H1 (cell line): ENCODE measurements around the gene SLC9A4. TPM values are rescaled to one million over a fixed set of nuclear protein-coding genes. Genes with fewer than 3 reads are reported as not detected.

Experiments
- CTCF ChIA-PET: fragments of 300-600 bp; sonication (Branson Sonifier 250); formaldehyde crosslinking; loops from one replicate; lab custom pipeline; 2021; ENCODE audit not compliant: partially characterized antibody; lab: Charles Lee
- POLR2A ChIA-PET: fragments of 300-600 bp; sonication (Branson Sonifier 250); formaldehyde crosslinking; loops from one replicate; lab custom pipeline; 2021; ENCODE audit warnings: inconsistent platforms; ENCODE audit not compliant: partially characterized antibody; lab: Charles Lee
- DNase-seq, 2 experiments: peaks; one replicate each; pipeline versions ENCODE4 v3.0.0 to v3.0.0-alpha.2; 2010 to 2022; ENCODE audit warnings: low spot score in 2 of 2, low read depth in 1 of 2, mixed read lengths in 1 of 2
- FAIRE-seq: peaks from 2 replicates; lab custom pipeline; 2011; peaks lifted over from hg19 to GRCh38; lab: Jason Lieb, UNC
- H2AFZ ChIP-seq: 2 replicates; pipeline ENCODE4 v1.8.1; 2012; ENCODE audit warnings: low read length, inconsistent platforms
- H2AK5ac ChIP-seq: 2 replicates; pipeline ENCODE4 v1.6.1; 2013; ENCODE audit warnings: low read depth, low read length
- H2BK120ac ChIP-seq: replicated peaks from 2 replicates; pipeline ENCODE3; 2013; ENCODE audit warnings: low read depth, low read length, inconsistent platforms
- H2BK12ac ChIP-seq: 2 replicates; pipeline ENCODE4 v1.6.1; 2013; ENCODE audit warnings: low read depth, low read length
- H2BK15ac ChIP-seq: 2 replicates; pipeline ENCODE4 v1.6.1; 2013; ENCODE audit warnings: low read length
- H2BK20ac ChIP-seq: 2 replicates; pipeline ENCODE4 v1.6.1; 2013; ENCODE audit warnings: low read length
- H2BK5ac ChIP-seq: 2 replicates; pipeline ENCODE4 v1.6.1; 2013; ENCODE audit warnings: low read depth, low read length
- H3K14ac ChIP-seq: 2 replicates; pipeline ENCODE4 v1.6.1; 2013; ENCODE audit warnings: inconsistent platforms; ENCODE audit not compliant: insufficient read length
- H3K18ac ChIP-seq: 2 replicates; pipeline ENCODE4 v1.6.1; 2013; ENCODE audit warnings: low read length; ENCODE audit errors: extremely low read depth
- H3K23ac ChIP-seq: 2 replicates; pipeline ENCODE4 v1.6.1; 2013; ENCODE audit warnings: inconsistent platforms; ENCODE audit not compliant: insufficient read length
- H3K23me2 ChIP-seq: 2 replicates; pipeline ENCODE4 v1.6.1; 2013; ENCODE audit warnings: low read depth, low read length
- H3K27ac ChIP-seq: 2 replicates; pipeline ENCODE4 v1.6.1; 2011; ENCODE audit warnings: low read depth, low read length, inconsistent platforms
- H3K27me3 ChIP-seq, 4 experiments: replicated peaks in 1 of 4; 1 replicate in 1 of 4; 2 replicates in 3 of 4; pipeline versions ENCODE4 v1.6.1 to v1.8.1; 2011 to 2013; ENCODE audit warnings: low read length in 3 of 4, mild to moderate bottlenecking in 3 of 4, inconsistent platforms in 2 of 4, mixed read lengths in 2 of 4, moderate library complexity in 1 of 4; ENCODE audit not compliant: control insufficient read depth in 3 of 4, insufficient read depth in 3 of 4; ENCODE audit errors: extremely low read depth in 1 of 4
- H3K36me3 ChIP-seq, 4 experiments: 2 replicates each; pipeline versions ENCODE4 v1.6.1 to v1.8.1; 2011 to 2013; ENCODE audit warnings: mild to moderate bottlenecking in 4 of 4, low read length in 3 of 4, moderate library complexity in 2 of 4, control low read depth in 1 of 4, inconsistent platforms in 1 of 4; ENCODE audit not compliant: insufficient read depth in 4 of 4, control insufficient read depth in 2 of 4
- H3K4ac ChIP-seq: replicated peaks from 2 replicates; pipeline ENCODE3; 2013; ENCODE audit warnings: low read length, low read depth, mixed read lengths, inconsistent platforms; ENCODE audit not compliant: insufficient read length
- H3K4me1 ChIP-seq, 4 experiments: replicated peaks in 1 of 4; 1 replicate in 1 of 4; 2 replicates in 3 of 4; pipeline versions ENCODE4 v1.6.1 to v1.8.1; 2011 to 2013; ENCODE audit warnings: low read length in 3 of 4, inconsistent platforms in 2 of 4, mixed read lengths in 1 of 4; ENCODE audit not compliant: insufficient read depth in 4 of 4, control insufficient read depth in 3 of 4
- H3K4me2 ChIP-seq, 2 experiments: 2 replicates each; pipeline versions ENCODE4 v1.6.1 to v1.8.1; 2011 to 2013; ENCODE audit warnings: low read depth in 2 of 2, low read length in 2 of 2, control low read depth in 1 of 2, inconsistent platforms in 1 of 2, mild to moderate bottlenecking in 1 of 2; ENCODE audit not compliant: insufficient read depth in 1 of 2
- H3K4me3 ChIP-seq, 4 experiments: fragments of 200-600, 300-600 bp in 1 of 4; sonication (generic), shearing (Covaris generic), sonication (Bioruptor Twin) in 1 of 4; 2 replicates each; pipeline versions ENCODE4 v1.5.1 to v1.8.1; 2011 to 2016; ENCODE audit warnings: low read length in 4 of 4, low read depth in 3 of 4, control low read depth in 2 of 4, inconsistent platforms in 2 of 4, mild to moderate bottlenecking in 2 of 4, mixed read lengths in 1 of 4, moderate library complexity in 1 of 4; ENCODE audit not compliant: insufficient read depth in 2 of 4; ENCODE audit errors: extremely low read depth in 1 of 4
- H3K56ac ChIP-seq: replicated peaks from 2 replicates; pipeline ENCODE3; 2013; ENCODE audit warnings: low read depth, mild to moderate bottlenecking, mixed read lengths, low read length, inconsistent platforms; ENCODE audit not compliant: insufficient read length
- H3K79me1 ChIP-seq: 2 replicates; pipeline ENCODE4 v1.6.1; 2013; ENCODE audit warnings: low read depth, low read length, control low read depth
- H3K79me2 ChIP-seq, 2 experiments: 2 replicates each; pipeline versions ENCODE4 v1.6.1 to v1.8.1; 2012 to 2013; ENCODE audit warnings: low read length in 2 of 2, mild to moderate bottlenecking in 2 of 2, inconsistent platforms in 1 of 2; ENCODE audit not compliant: insufficient read depth in 2 of 2, control insufficient read depth in 1 of 2
- H3K9ac ChIP-seq, 4 experiments: replicated peaks in 1 of 4; 1 replicate in 1 of 4; 2 replicates in 3 of 4; pipeline versions ENCODE4 v1.6.1 to v1.8.1; 2011 to 2013; ENCODE audit warnings: low read depth in 3 of 4, low read length in 3 of 4, control low read depth in 2 of 4, mild to moderate bottlenecking in 2 of 4, moderate library complexity in 2 of 4, inconsistent platforms in 1 of 4; ENCODE audit errors: extremely low read depth in 1 of 4
- H3K9me3 ChIP-seq, 2 experiments: 2 replicates each; pipeline versions ENCODE4 v1.6.1 to v1.8.1; 2012 to 2013; ENCODE audit warnings: mild to moderate bottlenecking in 2 of 2, moderate library complexity in 2 of 2, control low read depth in 1 of 2, inconsistent platforms in 1 of 2, low read depth in 1 of 2, low read length in 1 of 2, mixed read lengths in 1 of 2; ENCODE audit not compliant: insufficient read depth in 2 of 2
- H4K20me1 ChIP-seq, 2 experiments: replicated peaks in 1 of 2; 2 replicates each; pipeline versions ENCODE3 to v1.8.1; 2011 to 2013; ENCODE audit warnings: inconsistent platforms in 2 of 2, low read length in 2 of 2, mild to moderate bottlenecking in 1 of 2; ENCODE audit not compliant: insufficient read depth in 2 of 2, control insufficient read depth in 1 of 2
- H4K5ac ChIP-seq: 2 replicates; pipeline ENCODE4 v1.6.1; 2013; ENCODE audit warnings: low read length, low read depth, mixed read lengths, inconsistent platforms; ENCODE audit not compliant: insufficient read length
- H4K8ac ChIP-seq: 2 replicates; pipeline ENCODE4 v1.8.0; 2013; ENCODE audit warnings: mild to moderate bottlenecking, moderate library complexity, low read length, inconsistent platforms; ENCODE audit not compliant: insufficient read depth; ENCODE audit errors: extremely low read depth
- H4K91ac ChIP-seq: replicated peaks from 2 replicates; pipeline ENCODE3; 2013; ENCODE audit warnings: low read length, mixed read lengths, inconsistent platforms; ENCODE audit not compliant: insufficient read length
- BRCA1 ChIP-seq: IDR thresholded peaks from 2 replicates; pipeline ENCODE4 v1.6.1; 2012; ENCODE audit warnings: low read depth, low read length, improper control_type of control experiment
- CHD1 ChIP-seq: IDR thresholded peaks from 2 replicates; pipeline ENCODE4 v1.6.1; 2012; ENCODE audit warnings: low read depth, low read length, improper control_type of control experiment
- CHD2 ChIP-seq: IDR thresholded peaks from 2 replicates; pipeline ENCODE4 v1.6.1; 2012; ENCODE audit warnings: low read length, improper control_type of control experiment
- EGR1 ChIP-seq: IDR thresholded peaks from 2 replicates; pipeline ENCODE4 v1.6.1; 2011; ENCODE audit warnings: low read depth, low read length, borderline replicate concordance
- GABPA ChIP-seq: IDR thresholded peaks from 2 replicates; pipeline ENCODE4 v1.6.1; 2011; ENCODE audit warnings: mild to moderate bottlenecking, low read length, moderate library complexity, borderline replicate concordance; ENCODE audit not compliant: insufficient read depth
- GTF2F1 ChIP-seq: IDR thresholded peaks from 2 replicates; pipeline ENCODE4 v1.6.1; 2012; ENCODE audit warnings: low read depth, low read length, improper control_type of control experiment, borderline replicate concordance
- HDAC2 ChIP-seq, 2 experiments: fragments of 300-600 bp in 1 of 2; sonication (generic) in 1 of 2; IDR thresholded peaks; 2 replicates each; pipeline ENCODE4 v1.6.1; 2011 to 2012; ENCODE audit warnings: low read depth in 2 of 2, low read length in 2 of 2, mild to moderate bottlenecking in 2 of 2, moderate library complexity in 2 of 2, borderline replicate concordance in 1 of 2, inconsistent platforms in 1 of 2
- JUND ChIP-seq: IDR thresholded peaks from 2 replicates; pipeline ENCODE4 v1.6.1; 2011; ENCODE audit warnings: mild to moderate bottlenecking, improper control_type of control experiment, low read length
- PHF8 ChIP-seq: fragments of 200-600 bp; sonication (generic); conservative IDR thresholded peaks from 2 replicates; pipeline ENCODE4 v1.7.1; 2012; ENCODE audit warnings: low read depth, mild to moderate bottlenecking, inconsistent platforms, low read length, moderate library complexity
- POU5F1 ChIP-seq: IDR thresholded peaks from 2 replicates; pipeline ENCODE4 v1.6.1; 2011; ENCODE audit warnings: low read depth, mild to moderate bottlenecking, low read length, moderate library complexity
- RXRA ChIP-seq: IDR thresholded peaks from 2 replicates; pipeline ENCODE4 v1.6.1; 2011; ENCODE audit warnings: low read depth, mild to moderate bottlenecking, low read length, moderate library complexity; ENCODE audit not compliant: insufficient read depth
- SIN3A ChIP-seq, 2 experiments: IDR thresholded peaks in 1 of 2; conservative IDR thresholded peaks in 1 of 2; 2 replicates each; pipeline ENCODE4 v1.6.1; 2011 to 2012; ENCODE audit warnings: low read length in 2 of 2, improper control_type of control experiment in 1 of 2, low read depth in 1 of 2, mild to moderate bottlenecking in 1 of 2
- SP1 ChIP-seq: IDR thresholded peaks from 2 replicates; pipeline ENCODE4 v1.6.1; 2011; ENCODE audit warnings: low read depth, low read length
- SP4 ChIP-seq: IDR thresholded peaks from 2 replicates; pipeline ENCODE4 v1.6.1; 2012; ENCODE audit warnings: low read length, inconsistent platforms
- TCF12 ChIP-seq: IDR thresholded peaks from 2 replicates; pipeline ENCODE4 v1.6.1; 2011; ENCODE audit warnings: low read depth, mild to moderate bottlenecking, low read length
- YY1 ChIP-seq: IDR thresholded peaks from 2 replicates; pipeline ENCODE4 v1.6.1; 2011; ENCODE audit warnings: low read depth, mild to moderate bottlenecking, low read length
- WGBS, 2 experiments: shearing (Covaris generic) in 1 of 2; methylation state at CpG; one replicate each; pipeline versions ENCODE4 v1.1.6 to v1.1.7; 2013 to 2015; ENCODE audit warnings: low lambda C conversion rate in 2 of 2, mixed read lengths in 2 of 2, inconsistent platforms in 1 of 2, low coverage in 1 of 2, missing lambda C conversion rate in 1 of 2; ENCODE audit not compliant: insufficient replicate concordance in 2 of 2, insufficient coverage in 1 of 2, insufficient read length in 1 of 2; ENCODE audit errors: extremely low coverage in 1 of 2, missing lambda C conversion rate in 1 of 2; 5-methylcytosine and 5-hydroxymethylcytosine counted together
- polyA plus RNA-seq, 7 experiments: library from polyadenylated mRNA; depleted of rRNA in 3 of 7; stranded (reverse) in 5 of 7; unstranded in 2 of 7; fragments of >200 nt in 5 of 7; fragments of 200-250 nt in 2 of 7; gene quantifications; 1 replicate in 5 of 7; 2 replicates in 1 of 7; 4 replicates in 1 of 7; pipeline versions ENCODE4 v1.2.1 to v1.2.3, GENCODE V29; 2011 to 2013; ENCODE audit warnings: missing spikeins in 2 of 7, mixed read lengths in 2 of 7
- total RNA-seq: library from RNA; stranded (reverse); fragmentation: NEBNext Ultra II Directional; extraction: Animal tissue kit (Norgen Biotek cat#: 25700); gene quantifications from 2 replicates; pipeline ENCODE4 v1.2.1, GENCODE V29; 2021

The SLC9A4 gene
- total and polyA plus RNA-seq, 2 of the 8 experiments (the other 6 are each of a cell fraction or from before 2014, with no cell fraction given), result not detected

DNA sequence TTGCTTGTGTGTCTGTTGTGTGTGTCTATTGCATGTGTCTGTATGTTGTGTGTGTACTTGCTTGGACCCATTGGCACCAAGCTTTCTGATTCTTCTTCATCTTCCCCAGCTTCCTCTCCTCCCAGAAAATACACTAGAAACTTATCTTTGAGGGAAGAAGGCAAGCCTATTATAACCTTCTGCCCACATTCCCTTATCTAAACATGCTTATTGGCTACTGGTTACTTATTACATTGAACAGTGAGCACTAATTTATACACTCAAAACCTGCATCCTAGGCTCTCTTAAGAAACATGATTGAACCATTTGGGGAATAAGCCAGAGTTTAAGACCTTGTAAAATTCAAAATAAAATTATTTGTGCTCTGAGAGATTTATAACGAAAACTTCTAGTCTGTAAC, 26.5 kb downstream of the SLC9A4 start:
- no peak for FAIRE-seq
- WGBS, 2 experiments, result 100% methylated on average over 1 of the region's 1 CpG; no CpG with 5 or more reads in 1 of the 2 experiments
- CTCF ChIA-PET, result interaction anchor here (1.1 to 2.1 kb wide), 7 partner anchors 9 to 259 kb away, joined by 3 to 13 read pairs (median 4); partner anchors contain the start of gene SLC9A4
- TF ChIP-seq HDAC2 (IDR thresholded peaks at IDR 0.05; ENCODE audit: borderline replicate concordance in 1 of 2, low read depth in 2 of 2, low read length in 2 of 2) (no peak), TCF12 (no peak), SP4 (no peak), PHF8 (no peak), JUND (no peak), SP1 (no peak), BRCA1 (no peak), RXRA (no peak), POU5F1 (no peak), SIN3A (conservative IDR thresholded peaks at IDR 0.05 in 1 of 2, IDR thresholded peaks at IDR 0.05 in 1 of 2; ENCODE audit: low read depth in 1 of 2, low read length in 2 of 2) (no peak), GABPA (no peak), CHD2 (no peak), GTF2F1 (no peak), CHD1 (no peak), EGR1 (no peak), YY1 (no peak)

More for the DNA sequence above, 26.5 kb downstream of the SLC9A4 start:
- Histone ChIP-seq H3K4me1 (no peaks in the 10 kb centered on the region), H2AFZ (no peak overlapping the region), H2BK5ac (no peak overlapping the region), H3K4ac (no peak overlapping the region), H3K79me1 (no peaks in the 10 kb centered on the region), H3K79me2 (no peaks in the 10 kb centered on the region), H3K27me3 (no peaks in the 10 kb centered on the region), H3K56ac (no peak overlapping the region), H4K20me1 (no peaks in the 10 kb centered on the region), H3K23ac (no peak overlapping the region), H3K36me3 (no peaks in the 10 kb centered on the region), H3K9me3 (no peaks in the 10 kb centered on the region), H3K4me2 (no peak overlapping the region), H2BK15ac (no peak overlapping the region), H3K18ac (no peak overlapping the region), H4K91ac (no peak overlapping the region), H2BK120ac (no peak overlapping the region), H3K14ac (no peak overlapping the region), H3K4me3 (no peak overlapping the region), H3K27ac (no peak overlapping the region), H3K23me2 (no peaks in the 10 kb centered on the region), H3K9ac (no peak overlapping the region), H4K5ac (no peak overlapping the region), H2AK5ac (no peak overlapping the region), H4K8ac (no peak overlapping the region), H2BK12ac (no peak overlapping the region), H2BK20ac (no peak overlapping the region)
- POLR2A ChIA-PET, result no interaction called here
- DNase-seq, result no peak
